Forelimb muscle (tissue), 1 donor: ENCODE data around the gene PGAP3. TPM values are rescaled to one million over a fixed set of nuclear protein-coding genes. Genes with fewer than 3 reads are reported as not detected.

ENCODE experiments used
- DNase-seq: peaks from one replicate; pipeline ENCODE4 v3.0.0-alpha.2; 2013; ENCODE audit warnings: low read depth
- polyA plus RNA-seq: library from polyadenylated mRNA; unstranded; fragments of 120-200 nt; gene quantifications from one replicate; pipeline ENCODE4 v1.2.1, GENCODE V29; 2013; ENCODE audit not compliant: insufficient read length

Gene PGAP3
- polyA plus RNA-seq, 1 donor, result 19.2 TPM

- DNase-seq, result no peak
These were observed 10.1 kb upstream of the PGAP3 start for GRCh38 chr17:39697961-39698360.

- DNase-seq, result no peak
These were observed 8.9 kb upstream of the PGAP3 start for GRCh38 chr17:39696731-39697130.

- DNase-seq, result no peak
These were observed 7.2 kb upstream of the PGAP3 start for GRCh38 chr17:39695089-39695474.

GRCh38 chr17:39694593-39694992 lies 6.7 kb upstream of the PGAP3 start:
- DNase-seq, result no peak

- DNase-seq, result no peak
These were observed 1.1 kb upstream of the PGAP3 start for GRCh38 chr17:39688945-39689344.

- DNase-seq, result no peak
These were observed 598 bp upstream of the PGAP3 start for GRCh38 chr17:39688475-39688835.

- DNase-seq, result no peak
These were observed 734 bp downstream of the PGAP3 start for GRCh38 chr17:39687101-39687545.

GRCh38 chr17:39684369-39685192 lies 3.3 kb downstream of the PGAP3 start:
- no peak for DNase-seq

GRCh38 chr17:39683295-39683939 lies 4.4 kb downstream of the PGAP3 start:
- DNase-seq, result no peak

GRCh38 chr17:39679521-39680192 lies 8.2 kb downstream of the PGAP3 start:
- no peak for DNase-seq

GRCh38 chr17:39678340-39679116 lies 9.3 kb downstream of the PGAP3 start:
- DNase-seq, result no peak

GRCh38 chr17:39677542-39678339 lies 10.1 kb downstream of the PGAP3 start:
- no peak for DNase-seq

GRCh38 chr17:39677072-39677471 lies 10.8 kb downstream of the PGAP3 start:
- no peak for DNase-seq

GRCh38 chr17:39676198-39676819 lies 11.5 kb downstream of the PGAP3 start:
- no peak for DNase-seq

- DNase-seq, result no peak
These were observed 12.3 kb downstream of the PGAP3 start for GRCh38 chr17:39675390-39676082.

- DNase-seq, result no peak
These were observed 13.0 kb downstream of the PGAP3 start for GRCh38 chr17:39674702-39675389.

- no peak for DNase-seq
These were observed 13.7 kb downstream of the PGAP3 start for GRCh38 chr17:39674179-39674578.

GRCh38 chr17:39673335-39674081 lies 14.3 kb downstream of the PGAP3 start:
- no peak for DNase-seq
